Mesodermal cell (in vitro differentiated cells): ENCODE results near the gene THRA. TPM values are rescaled to one million over a fixed set of nuclear protein-coding genes. Genes with fewer than 3 reads are reported as not detected.

Experiments
- H3K27ac ChIP-seq: 2 replicates; pipeline ENCODE4 v1.7.0; 2013; ENCODE audit warnings: mild to moderate bottlenecking, low read depth, low read length, moderate library complexity; ENCODE audit not compliant: severe bottlenecking
- H3K36me3 ChIP-seq: 2 replicates; pipeline ENCODE4 v1.7.1; 2013; ENCODE audit warnings: mild to moderate bottlenecking, low read length, moderate library complexity; ENCODE audit not compliant: control insufficient read depth, insufficient read depth
- H3K4me1 ChIP-seq: one replicate; pipeline ENCODE4 v1.7.1; 2013; ENCODE audit warnings: mild to moderate bottlenecking, low read length; ENCODE audit not compliant: insufficient read depth, control insufficient read depth, poor library complexity, severe bottlenecking
- H3K4me3 ChIP-seq: 2 replicates; pipeline ENCODE4 v1.7.0; 2013; ENCODE audit warnings: low read length, control low read depth, mild to moderate bottlenecking; ENCODE audit not compliant: insufficient read depth, poor library complexity, severe bottlenecking; ENCODE audit errors: extremely low read depth
- H3K9me3 ChIP-seq: 2 replicates; pipeline ENCODE4 v1.7.1; 2013; ENCODE audit warnings: mild to moderate bottlenecking, low read length, moderate library complexity; ENCODE audit not compliant: control insufficient read depth
- WGBS, 2 experiments: methylation state at CpG; one replicate each; pipeline ENCODE4 v1.1.5; 2013; ENCODE audit warnings: missing lambda C conversion rate in 2 of 2; ENCODE audit not compliant: insufficient coverage in 2 of 2; 5-methylcytosine and 5-hydroxymethylcytosine counted together
- polyA plus RNA-seq, 2 experiments: library from polyadenylated mRNA; stranded (reverse); fragments of 50-300 nt; gene quantifications; one replicate each; pipeline ENCODE4 v1.2.3, GENCODE V29; 2013

Gene THRA
- polyA plus RNA-seq (2013, experiment 1 of 2): 20.7 TPM
- 21.5 TPM for polyA plus RNA-seq (2013, experiment 2 of 2)

GRCh38 chr17:40062329-40063186, at the start of gene THRA:
Gene THRA, plus strand, starts transcription at chr17:40062965. Its CDS starts 11,524 bp downstream, at chr17:40074489.
- 4 to 6% methylated on average over 29 of the region's 83 CpGs for WGBS, 2 experiments
- H3K4me3 ChIP-seq: peak within 1 kb of the TSS; percentile 83
- no peaks in the 10 kb centered on the region for H3K36me3 ChIP-seq
- peaks cover 18% of the 10 kb centered on the region for H3K4me1 ChIP-seq
- peak within 1 kb of the TSS; percentile 29 for H3K27ac ChIP-seq
- no peaks in the 10 kb centered on the region for H3K9me3 ChIP-seq

- H3K36me3 ChIP-seq: peaks cover 4% of the 10 kb centered on the region
- H3K27ac ChIP-seq: no peak overlapping the region
- no peak overlapping the region for H3K4me3 ChIP-seq
- no peaks in the 10 kb centered on the region for H3K9me3 ChIP-seq
- WGBS, 2 experiments: 72 to 76% methylated on average over 12 to 16 of the region's 18 CpGs
- peaks cover 25% of the 10 kb centered on the region for H3K4me1 ChIP-seq
These were observed 48.3 kb upstream of the THRA start for GRCh38 chr17:40014375-40014980.

DNA sequence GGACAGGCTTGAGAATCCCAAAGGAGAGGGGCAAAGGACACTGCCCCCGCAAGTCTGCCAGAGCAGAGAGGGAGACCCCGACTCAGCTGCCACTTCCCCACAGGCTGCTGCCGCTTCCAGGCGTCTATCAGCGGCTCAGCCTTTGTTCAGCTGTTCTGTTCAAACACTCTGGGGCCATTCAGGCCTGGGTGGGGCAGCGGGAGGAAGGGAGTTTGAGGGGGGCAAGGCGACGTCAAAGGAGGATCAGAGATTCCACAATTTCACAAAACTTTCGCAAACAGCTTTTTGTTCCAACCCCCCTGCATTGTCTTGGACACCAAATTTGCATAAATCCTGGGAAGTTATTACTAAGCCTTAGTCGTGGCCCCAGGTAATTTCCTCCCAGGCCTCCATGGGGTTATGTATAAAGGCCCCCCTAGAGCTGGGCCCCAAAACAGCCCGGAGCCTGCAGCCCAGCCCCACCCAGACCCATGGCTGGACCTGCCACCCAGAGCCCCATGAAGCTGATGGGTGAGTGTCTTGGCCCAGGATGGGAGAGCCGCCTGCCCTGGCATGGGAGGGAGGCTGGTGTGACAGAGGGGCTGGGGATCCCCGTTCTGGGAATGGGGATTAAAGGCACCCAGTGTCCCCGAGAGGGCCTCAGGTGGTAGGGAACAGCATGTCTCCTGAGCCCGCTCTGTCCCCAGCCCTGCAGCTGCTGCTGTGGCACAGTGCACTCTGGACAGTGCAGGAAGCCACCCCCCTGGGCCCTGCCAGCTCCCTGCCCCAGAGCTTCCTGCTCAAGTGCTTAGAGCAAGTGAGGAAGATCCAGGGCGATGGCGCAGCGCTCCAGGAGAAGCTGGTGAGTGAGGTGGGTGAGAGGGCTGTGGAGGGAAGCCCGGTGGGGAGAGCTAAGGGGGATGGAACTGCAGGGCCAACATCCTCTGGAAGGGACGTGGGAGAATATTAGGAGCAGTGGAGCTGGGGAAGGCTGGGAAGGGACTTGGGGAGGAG, 47.5 kb upstream of the THRA start, which contains the start of gene CSF3:
CSF3 (plus strand) TSS at position 436 of the 993 bp plus-strand sequence; CDS start at position 471, 35 bp downstream.
- Histone ChIP-seq H3K9me3 (no peaks in the 10 kb centered on the region), H3K27ac (no peak within 1 kb of the TSS), H3K4me3 (no peak within 1 kb of the TSS), H3K4me1 (peaks cover 25% of the 10 kb centered on the region), H3K36me3 (peaks cover 6% of the 10 kb centered on the region)
- WGBS, 2 experiments: 66 to 75% methylated on average over 16 to 17 of the region's 20 CpGs

- H3K9me3 ChIP-seq: no peaks in the 10 kb centered on the region
- WGBS, 2 experiments: 86 to 92% methylated on average over 21 of the region's 26 CpGs
- H3K4me1 ChIP-seq: peaks cover 28% of the 10 kb centered on the region
- H3K27ac ChIP-seq: no peak overlapping the region
- H3K4me3 ChIP-seq: no peak overlapping the region
- peaks cover 14% of the 10 kb centered on the region for H3K36me3 ChIP-seq
These were observed 46.5 kb upstream of the THRA start for GRCh38 chr17:40015998-40016985.

DNA sequence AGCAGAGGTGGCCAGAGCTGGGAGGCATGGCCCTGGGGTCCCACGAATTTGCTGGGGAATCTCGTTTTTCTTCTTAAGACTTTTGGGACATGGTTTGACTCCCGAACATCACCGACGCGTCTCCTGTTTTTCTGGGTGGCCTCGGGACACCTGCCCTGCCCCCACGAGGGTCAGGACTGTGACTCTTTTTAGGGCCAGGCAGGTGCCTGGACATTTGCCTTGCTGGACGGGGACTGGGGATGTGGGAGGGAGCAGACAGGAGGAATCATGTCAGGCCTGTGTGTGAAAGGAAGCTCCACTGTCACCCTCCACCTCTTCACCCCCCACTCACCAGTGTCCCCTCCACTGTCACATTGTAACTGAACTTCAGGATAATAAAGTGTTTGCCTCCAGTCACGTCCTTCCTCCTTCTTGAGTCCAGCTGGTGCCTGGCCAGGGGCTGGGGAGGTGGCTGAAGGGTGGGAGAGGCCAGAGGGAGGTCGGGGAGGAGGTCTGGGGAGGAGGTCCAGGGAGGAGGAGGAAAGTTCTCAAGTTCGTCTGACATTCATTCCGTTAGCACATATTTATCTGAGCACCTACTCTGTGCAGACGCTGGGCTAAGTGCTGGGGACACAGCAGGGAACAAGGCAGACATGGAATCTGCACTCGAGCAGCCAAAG, 45.2 kb upstream of the THRA start:
- 72 to 81% methylated on average over 13 of the region's 15 CpGs for WGBS, 2 experiments
- Histone ChIP-seq H3K4me3 (no peak overlapping the region), H3K36me3 (peaks cover 25% of the 10 kb centered on the region), H3K4me1 (peaks cover 37% of the 10 kb centered on the region), H3K9me3 (no peaks in the 10 kb centered on the region), H3K27ac (no peak overlapping the region)

DNA sequence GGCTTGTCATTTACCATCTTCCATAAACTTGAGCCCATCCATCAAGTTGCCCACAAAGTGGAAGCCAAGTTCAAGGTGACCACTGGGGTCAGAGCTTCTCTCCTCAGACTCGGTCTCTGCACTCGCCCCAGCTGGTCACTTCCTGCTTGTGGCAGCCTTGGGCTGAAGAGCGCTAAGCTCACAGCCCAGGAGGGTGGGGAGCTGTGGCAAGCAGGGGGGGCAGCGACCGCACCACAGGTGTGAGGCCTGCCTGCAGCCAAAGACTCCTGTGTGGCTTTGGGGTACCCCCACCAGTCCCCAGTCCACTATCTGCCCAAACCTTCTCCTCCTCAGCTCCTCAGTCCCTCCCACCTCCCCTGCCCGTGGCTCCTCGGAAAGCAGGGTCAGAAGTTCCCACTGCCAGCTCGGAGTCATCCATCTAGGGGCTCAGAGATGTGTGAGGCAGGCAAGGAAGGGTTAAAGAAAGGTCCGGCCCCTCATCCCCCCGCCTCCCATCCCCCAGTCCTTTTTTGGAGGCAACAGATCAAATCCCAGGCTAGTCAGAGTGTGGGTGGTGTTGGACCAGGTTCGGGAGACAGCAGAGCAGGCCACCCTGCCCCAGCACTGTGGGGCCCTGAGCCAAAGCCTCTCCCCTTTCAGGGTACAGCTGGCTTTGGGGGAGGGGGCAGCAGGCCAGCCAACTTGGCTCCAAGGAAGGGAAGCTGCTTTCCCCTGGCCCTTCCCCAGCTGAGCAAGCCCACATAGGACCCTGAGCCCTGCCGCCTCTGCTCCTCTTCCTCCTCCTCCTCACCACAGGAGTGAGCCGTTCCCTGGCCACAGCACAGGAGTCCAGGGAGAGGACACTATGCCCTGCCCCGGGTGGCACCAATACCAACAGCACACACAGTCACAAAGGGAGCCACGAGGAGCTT, 44.3 kb upstream of the THRA start:
- Histone ChIP-seq H3K4me1 (peaks cover 37% of the 10 kb centered on the region), H3K9me3 (no peaks in the 10 kb centered on the region), H3K36me3 (peaks cover 35% of the 10 kb centered on the region), H3K4me3 (no peak overlapping the region), H3K27ac (no peak overlapping the region)
- WGBS, 2 experiments: 31 to 42% methylated on average over 6 to 10 of the region's 15 CpGs

- Histone ChIP-seq H3K4me1 (peaks cover 35% of the 10 kb centered on the region), H3K9me3 (no peaks in the 10 kb centered on the region), H3K27ac (no peak overlapping the region), H3K4me3 (no peak overlapping the region), H3K36me3 (peaks cover 40% of the 10 kb centered on the region)
- 89 to 90% methylated on average over 15 to 23 of the region's 24 CpGs for WGBS, 2 experiments
These were observed 43.4 kb upstream of the THRA start for GRCh38 chr17:40019140-40019991.

- no peak overlapping the region for H3K4me3 ChIP-seq
- peaks cover 48% of the 10 kb centered on the region for H3K36me3 ChIP-seq
- no peaks in the 10 kb centered on the region for H3K9me3 ChIP-seq
- no peak overlapping the region for H3K27ac ChIP-seq
- WGBS, 2 experiments: 97 to 98% methylated on average over 13 of the region's 13 CpGs
- peaks cover 29% of the 10 kb centered on the region for H3K4me1 ChIP-seq
These were observed 42.6 kb upstream of the THRA start for GRCh38 chr17:40020146-40020545.
